Tibial artery (tissue), 4 donors: ENCODE measurements around the gene CTSZ.

Experiments
- DNase-seq, 2 donors: peaks; one replicate each; pipeline ENCODE4 v3.0.0-alpha.2; 2019
- H3K27ac ChIP-seq, 2 donors: fragments of 200-600 bp; sonication (generic) in 1 of 2; 1 replicate in 1 of 2; 2 replicates in 1 of 2; pipeline ENCODE4 v1.5.1; 2018 to 2019; ENCODE audit warnings: mild to moderate bottlenecking in 1 of 2
- H3K27me3 ChIP-seq, 2 donors: fragments of 200-600 bp; sonication (generic) in 1 of 2; one replicate each; pipeline versions ENCODE4 v1.5.1 to v1.6.0; 2016 to 2019
- H3K36me3 ChIP-seq, 3 donors: fragments of 200-600 bp; sonication (generic) in 2 of 3; one replicate each; pipeline ENCODE4 v1.5.1; 2016 to 2019; ENCODE audit warnings: mild to moderate bottlenecking in 2 of 3
- H3K4me1 ChIP-seq, 4 donors: fragments of 200-600 bp; sonication (generic) in 2 of 4; 1 replicate in 3 of 4; 2 replicates in 1 of 4; pipeline ENCODE4 v1.5.1; 2016 to 2019
- H3K4me3 ChIP-seq, 2 donors: fragments of 200-600 bp; sonication (generic) in 1 of 2; 1 replicate in 1 of 2; 2 replicates in 1 of 2; pipeline ENCODE4 v1.5.1; 2018 to 2019; ENCODE audit warnings: mild to moderate bottlenecking in 2 of 2
- H3K9me3 ChIP-seq, 3 donors: fragments of 200-600 bp; sonication (generic) in 1 of 3; one replicate each; pipeline ENCODE4 v1.5.1; 2016 to 2019
- CTCF ChIP-seq, 2 experiments: fragments of 200-600 bp in 1 of 2; fragments of 450-650 bp in 1 of 2; IDR thresholded peaks; one replicate each; pipeline ENCODE4 v1.5.1; 2017 to 2019; ENCODE audit warnings: antibody characterized with exemption in 2 of 2, mild to moderate bottlenecking in 1 of 2, moderate library complexity in 1 of 2
- intact Hi-C: fragments of 100-400 bp; cut with DNase I; formaldehyde crosslinking; loops from one replicate; pipeline ENCODE4 v1.15.0; 2023; ENCODE audit warnings: low total_unique reads

Gene CTSZ

GRCh38 chr20:59047938-59048680 lies 41.1 kb upstream of the CTSZ start:
- Histone ChIP-seq H3K27me3 (peaks cover 0 to 20% of the 10 kb centered on the region in 2 donors), H3K4me3 (no peak overlapping the region), H3K27ac (no peak overlapping the region), H3K4me1 (peaks cover 0 to 4% (median 2%) of the 10 kb centered on the region in 4 donors), H3K9me3 (no peaks in the 10 kb centered on the region), H3K36me3 (no peaks in the 10 kb centered on the region)
- intact Hi-C loops: no loop called here
- no peak for TF ChIP-seq CTCF (IDR thresholded peaks at IDR 0.05)
- DNase-seq: no peak

- no peaks in the 10 kb centered on the region for H3K36me3 ChIP-seq
- H3K27me3 ChIP-seq: peaks cover 0 to 15% of the 10 kb centered on the region in 2 donors
- H3K27ac ChIP-seq: no peak overlapping the region
- no peak overlapping the region for H3K4me3 ChIP-seq
- H3K4me1 ChIP-seq: peaks cover 0 to 10% (median 5%) of the 10 kb centered on the region in 4 donors
- intact Hi-C loops: no loop called here
- TF ChIP-seq CTCF (IDR thresholded peaks at IDR 0.05): no peak
- H3K9me3 ChIP-seq: no peaks in the 10 kb centered on the region
- DNase-seq: no peak
Measured at GRCh38 chr20:59046862-59047261, 39.8 kb upstream of the CTSZ start.

GRCh38 chr20:59044796-59045195 lies 37.7 kb upstream of the CTSZ start:
- Histone ChIP-seq H3K36me3 (peaks cover 0 to 5% (median 0%) of the 10 kb centered on the region in 3 donors), H3K9me3 (no peaks in the 10 kb centered on the region), H3K27me3 (peaks cover 0 to 8% of the 10 kb centered on the region in 2 donors), H3K4me1 (peaks cover 0 to 31% (median 17%) of the 10 kb centered on the region in 4 donors), H3K4me3 (no peak overlapping the region), H3K27ac (no peak overlapping the region)
- intact Hi-C loops: no loop called here
- TF ChIP-seq CTCF (IDR thresholded peaks at IDR 0.05): no peak
- no peak for DNase-seq

- TF ChIP-seq CTCF (IDR thresholded peaks at IDR 0.05): no peak
- no peak for DNase-seq
- Histone ChIP-seq H3K4me1 (peaks cover 0 to 33% (median 17%) of the 10 kb centered on the region in 4 donors), H3K27me3 (peaks cover 0 to 3% of the 10 kb centered on the region in 2 donors), H3K4me3 (no peak overlapping the region), H3K9me3 (no peaks in the 10 kb centered on the region), H3K27ac (no peak overlapping the region), H3K36me3 (peaks cover 0 to 5% (median 0%) of the 10 kb centered on the region in 3 donors)
- intact Hi-C loops: no loop called here
Measured at GRCh38 chr20:59044295-59044694, 37.2 kb upstream of the CTSZ start.

GRCh38 chr20:59043698-59044097 lies 36.6 kb upstream of the CTSZ start:
- Histone ChIP-seq H3K27ac (no peak overlapping the region), H3K4me3 (no peak overlapping the region), H3K9me3 (no peaks in the 10 kb centered on the region), H3K4me1 (peaks cover 0 to 33% (median 17%) of the 10 kb centered on the region in 4 donors), H3K36me3 (peaks cover 0 to 5% (median 0%) of the 10 kb centered on the region in 3 donors), H3K27me3 (no peaks in the 10 kb centered on the region)
- no peak for DNase-seq
- intact Hi-C loops: no loop called here
- TF ChIP-seq CTCF (IDR thresholded peaks at IDR 0.05): no peak
